HG03060 (cell line): Measurements from ENCODE around the gene ANKS6.

Experiments
- ATAC-seq: cut with Tn5 transposase; IDR thresholded peaks from one replicate; pipeline ENCODE4 v1.9.1; 2021; ENCODE audit warnings: low read depth, moderate number of reproducible peaks; ENCODE audit not compliant: unreplicated experiment

Gene ANKS6

GRCh38 chr9:98742325-98743280, 53.8 kb downstream of the ANKS6 start:
- ATAC-seq = no peak

GRCh38 chr9:98740226-98740881, 56.0 kb downstream of the ANKS6 start:
- no peak for ATAC-seq

GRCh38 chr9:98738741-98739140, 57.6 kb downstream of the ANKS6 start:
- ATAC-seq = no peak

GRCh38 chr9:98736226-98736625, 60.1 kb downstream of the ANKS6 start:
- ATAC-seq = no peak

GRCh38 chr9:98732801-98733200, 63.6 kb downstream of the ANKS6 start:
- no peak for ATAC-seq

- no peak for ATAC-seq
Observed at GRCh38 chr9:98732091-98732490, 64.3 kb downstream of the ANKS6 start.

- ATAC-seq = no peak
Observed at GRCh38 chr9:98730871-98731270, 65.5 kb downstream of the ANKS6 start.

GRCh38 chr9:98728500-98728899, 67.9 kb downstream of the ANKS6 start:
- no peak for ATAC-seq

GRCh38 chr9:98727428-98727827, 68.9 kb downstream of the ANKS6 start:
- ATAC-seq = no peak

- ATAC-seq = no peak
Observed at GRCh38 chr9:98726735-98727134, 69.6 kb downstream of the ANKS6 start.

GRCh38 chr9:98724810-98725530, 71.4 kb downstream of the ANKS6 start:
- ATAC-seq = no peak

GRCh38 chr9:98721643-98722042, 74.7 kb downstream of the ANKS6 start:
- ATAC-seq = no peak

GRCh38 chr9:98720402-98720801, 76.0 kb downstream of the ANKS6 start:
- ATAC-seq = no peak

- no peak for ATAC-seq
Observed at GRCh38 chr9:98719055-98719454, 77.3 kb downstream of the ANKS6 start.

- no peak for ATAC-seq
Observed at GRCh38 chr9:98714833-98715232, 81.5 kb downstream of the ANKS6 start.

- ATAC-seq = no peak
Observed at GRCh38 chr9:98712987-98713386, 83.4 kb downstream of the ANKS6 start.

GRCh38 chr9:98709968-98710965, 86.1 kb downstream of the ANKS6 start:
- ATAC-seq = no peak

GRCh38 chr9:98708933-98709911, 87.1 kb downstream of the ANKS6 start, which contains the start of gene GABBR2:
Gene GABBR2 (minus strand): TSS chr9:98708935. CDS start chr9:98708737, 198 bp downstream.
- no peak for ATAC-seq
